NCI-H146 (cell line): ENCODE results near the gene TMEM38B.
"Not testable (repeated sequence)": the region's sequence is repeated elsewhere in the genome, so short reads cannot be mapped to it uniquely, and the experiment has no call there.

Source experiments
- DNase-seq: peaks from one replicate; lab custom pipeline; 2025; lab: John Stamatoyannopoulos, UW

The TMEM38B gene

DNA sequence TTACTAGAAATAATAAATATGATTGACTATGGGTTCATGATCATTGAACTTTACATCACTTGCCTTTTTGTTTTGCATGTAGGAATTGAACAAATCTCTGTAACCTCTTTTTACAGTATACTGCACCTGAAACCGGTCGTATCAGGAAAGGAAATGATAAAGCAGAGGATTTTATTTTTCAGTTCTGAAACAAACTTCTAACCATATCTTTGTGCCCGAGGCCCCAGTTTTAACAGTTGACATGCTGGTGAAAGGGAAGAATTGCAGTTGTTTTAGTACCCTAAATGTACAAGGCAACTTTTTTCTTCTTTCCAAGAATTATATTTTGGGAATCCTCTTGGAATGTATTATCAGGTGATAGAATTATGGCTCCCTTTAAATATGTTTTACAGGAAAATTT, 27.8 kb downstream of the TMEM38B start:
- DNase-seq, result no peak

DNA sequence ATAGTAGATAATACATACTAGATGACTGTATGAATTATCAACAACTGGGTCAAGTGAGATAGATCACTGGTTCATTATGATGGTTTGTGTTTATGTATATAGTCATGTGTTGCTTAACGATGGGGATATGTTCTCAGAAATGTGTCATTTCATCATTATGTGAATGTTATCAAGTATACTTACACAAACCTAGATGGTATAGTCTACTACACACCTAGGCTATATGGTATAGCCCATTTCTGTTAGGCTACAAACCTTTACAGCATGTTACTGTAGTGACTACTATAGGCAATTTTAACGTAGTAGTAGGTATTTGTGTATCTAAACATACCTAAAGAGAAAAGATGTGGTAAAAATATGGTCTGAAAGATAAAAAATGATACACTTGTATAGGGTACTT, 31.0 kb downstream of the TMEM38B start:
- no peak for DNase-seq

DNA sequence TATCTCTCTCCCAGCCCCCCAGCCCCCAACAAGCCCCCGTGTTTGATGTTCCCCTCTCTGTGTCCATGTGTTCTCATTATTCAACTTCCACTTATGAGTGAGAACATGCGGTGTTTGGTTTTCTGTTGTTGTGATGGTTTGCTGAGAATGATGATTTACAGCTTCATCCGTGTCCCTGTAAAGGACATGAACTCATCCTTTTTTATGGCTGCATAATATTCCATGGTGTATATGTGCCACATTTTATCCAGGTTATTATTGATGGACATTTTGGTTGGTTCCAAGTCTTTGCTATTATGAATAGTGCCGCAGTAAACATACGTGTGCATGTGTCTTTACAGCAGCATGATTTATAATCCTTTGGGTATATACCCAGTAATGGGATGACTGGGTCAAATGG, 33.9 kb downstream of the TMEM38B start:
- DNase-seq, result not testable (repeated sequence)

DNA sequence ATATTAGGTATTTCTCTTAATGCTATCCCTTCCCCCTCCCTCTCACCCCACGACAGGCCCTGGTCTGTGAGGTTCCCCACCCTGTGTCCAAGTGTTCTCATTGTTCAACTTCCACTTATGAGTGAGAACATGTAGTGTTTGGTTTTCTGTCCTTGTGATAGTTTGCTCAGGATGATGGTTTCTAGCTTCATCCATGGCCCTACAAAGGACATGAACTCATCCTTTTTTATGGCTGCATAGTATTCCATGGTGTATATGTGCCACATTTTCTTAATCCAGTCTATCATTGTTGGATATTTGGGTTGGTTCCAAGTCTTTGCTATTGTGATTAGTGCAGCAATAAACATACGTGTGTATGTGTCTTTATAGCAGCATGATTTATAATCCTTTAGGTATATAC, 37.1 kb downstream of the TMEM38B start:
- DNase-seq, result not testable (repeated sequence)

DNA sequence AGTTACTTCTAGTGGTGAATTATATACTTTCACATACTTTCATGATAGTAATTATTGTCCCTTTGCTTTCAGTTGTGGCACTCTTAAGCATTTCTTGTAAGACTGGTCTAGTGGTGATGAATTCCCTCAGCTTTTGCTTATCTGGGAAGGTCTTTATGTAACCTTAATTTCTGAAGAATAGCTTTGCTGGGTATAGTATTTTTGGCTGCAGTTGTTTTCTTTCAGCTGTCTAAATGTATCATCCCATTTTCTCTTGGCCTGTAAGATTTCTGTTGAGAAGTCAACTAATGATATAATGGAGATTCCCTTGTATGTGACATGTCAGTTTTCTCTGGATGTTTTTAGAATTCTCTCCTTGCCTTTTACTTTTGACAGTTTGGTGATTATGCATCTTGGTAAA, 41.0 kb downstream of the TMEM38B start:
- DNase-seq, result no peak

DNA sequence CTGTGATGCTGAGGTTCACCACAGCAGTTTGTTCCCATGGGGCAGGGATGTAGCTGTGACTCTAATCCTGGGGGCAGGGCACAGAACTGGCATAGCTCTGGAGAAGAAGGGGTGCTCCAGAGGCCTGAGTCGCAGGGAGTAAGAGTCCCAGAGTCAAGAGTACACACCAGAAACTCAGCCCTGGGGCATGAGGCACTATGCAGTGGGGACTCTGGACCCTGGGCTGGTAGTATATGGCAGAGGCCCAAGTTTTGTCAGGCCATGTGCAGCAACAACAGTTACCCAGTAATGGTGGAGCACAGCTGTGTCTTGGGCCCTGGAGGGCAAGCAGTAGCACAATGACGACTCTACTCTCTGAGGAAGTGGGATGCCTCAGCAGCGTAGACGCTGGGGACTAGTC, 42.9 kb downstream of the TMEM38B start:
- no peak for DNase-seq

DNA sequence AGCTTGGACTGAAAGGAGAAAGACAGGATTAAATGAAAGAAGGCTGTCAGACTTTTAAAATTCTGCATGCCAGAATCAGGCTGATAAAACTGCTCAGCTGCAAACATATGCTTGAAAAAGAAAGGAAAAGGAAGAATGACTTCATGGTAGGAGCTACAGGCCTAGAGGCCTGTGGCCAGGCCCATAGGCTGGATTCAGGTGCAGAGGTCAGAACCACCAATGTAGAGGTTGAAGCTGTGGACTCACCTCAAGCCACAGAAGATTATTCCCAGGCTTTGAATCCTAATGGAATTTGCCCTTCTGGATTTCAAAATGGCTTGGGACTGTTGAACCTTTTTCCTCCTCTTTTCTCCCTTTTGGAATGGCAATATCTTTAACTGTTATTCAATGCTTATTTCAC, 47.7 kb downstream of the TMEM38B start:
- DNase-seq, result no peak

DNA sequence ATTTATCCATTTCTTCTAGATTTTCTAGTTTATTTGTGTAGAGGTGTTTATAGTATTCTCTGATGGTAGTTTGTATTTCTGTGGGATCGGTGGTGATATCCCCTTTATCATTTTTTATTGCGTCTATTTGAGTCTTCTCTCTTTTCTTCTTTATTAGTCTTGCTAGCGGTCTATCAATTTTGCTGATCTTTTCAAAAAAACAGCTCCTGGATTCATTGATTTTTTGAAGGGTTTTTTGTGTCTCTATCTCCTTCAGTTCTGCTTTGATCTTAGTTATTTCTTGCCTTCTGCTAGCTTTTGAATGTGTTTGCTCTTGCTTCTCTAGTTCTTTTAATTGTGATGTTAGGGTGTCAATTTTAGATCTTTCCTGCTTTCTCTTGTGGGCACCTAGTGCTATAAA, 53.0 kb downstream of the TMEM38B start:
- DNase-seq, result not testable (repeated sequence)

DNA sequence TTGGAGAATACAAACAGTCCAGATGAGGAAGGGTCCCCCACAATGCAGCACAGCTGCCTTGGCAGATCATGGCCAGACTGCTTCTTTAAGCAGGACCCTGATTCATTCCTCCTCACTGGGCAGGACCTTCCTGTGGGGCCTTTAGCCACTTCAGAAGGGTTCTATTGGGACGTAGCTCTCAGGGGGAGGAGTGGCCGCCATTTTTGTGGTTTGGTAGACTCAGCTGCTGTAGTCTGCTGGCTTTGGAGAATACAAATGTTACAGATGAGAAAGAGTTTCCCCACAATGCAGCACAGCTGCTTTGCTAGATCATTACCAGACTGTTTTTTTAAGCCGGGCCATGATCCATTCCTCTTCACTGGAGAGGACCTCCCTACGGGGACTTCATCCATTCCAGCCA, 57.4 kb downstream of the TMEM38B start:
- no peak for DNase-seq

DNA sequence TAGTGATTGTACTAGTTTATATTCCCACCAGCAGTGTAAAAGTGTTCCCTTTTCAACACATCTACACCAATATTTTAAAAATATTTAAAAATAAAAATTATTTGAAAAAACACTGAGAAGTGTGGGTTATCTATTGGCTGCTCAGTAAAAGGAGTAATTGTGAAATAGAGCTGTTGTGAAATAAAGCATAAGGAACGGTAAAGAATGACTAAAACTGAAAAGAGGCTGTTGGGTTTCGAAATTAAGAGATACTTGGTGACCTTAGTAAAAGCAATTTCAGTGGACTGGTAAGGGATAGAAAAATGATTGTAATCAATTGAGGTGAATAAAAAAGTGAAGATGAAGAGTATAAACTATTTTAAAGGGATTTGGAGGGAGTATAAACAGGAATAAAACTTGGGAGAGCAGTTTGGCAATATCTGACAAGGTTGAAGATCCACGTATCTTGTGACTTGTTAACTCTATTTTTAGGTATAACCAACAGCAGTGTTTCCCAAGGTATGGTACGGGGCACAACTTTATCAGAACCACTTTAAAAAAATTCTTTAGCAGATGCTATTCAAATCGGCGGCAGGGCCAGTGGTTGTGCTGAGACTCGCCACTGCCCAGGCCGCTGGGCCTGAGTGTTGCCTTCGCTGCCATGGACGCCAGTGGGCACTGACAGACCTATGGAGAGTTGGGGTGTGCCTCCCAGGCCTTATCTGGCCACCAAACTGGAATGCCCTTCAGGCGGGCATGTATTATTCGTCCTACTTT, 63.3 kb downstream of the TMEM38B start:
- no peak for DNase-seq

DNA sequence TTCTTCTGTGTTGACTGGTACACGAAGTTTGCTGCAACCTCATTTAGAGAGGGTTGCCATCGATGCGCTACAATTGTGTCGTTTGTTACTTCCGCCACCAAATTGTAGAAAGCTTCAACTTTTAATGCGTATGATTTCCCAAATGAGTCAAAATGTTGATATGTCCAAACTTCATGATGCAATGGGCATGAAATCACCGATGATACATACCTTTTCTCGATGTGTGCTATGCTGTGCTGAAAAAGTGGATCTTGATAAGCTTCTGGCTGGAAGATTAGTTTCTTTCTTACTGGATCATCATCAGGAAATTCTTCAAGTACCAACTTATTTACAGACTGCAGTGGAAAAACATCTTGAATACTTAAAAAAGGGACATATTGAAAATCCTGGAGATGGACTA, 65.7 kb downstream of the TMEM38B start:
- DNase-seq, result no peak

DNA sequence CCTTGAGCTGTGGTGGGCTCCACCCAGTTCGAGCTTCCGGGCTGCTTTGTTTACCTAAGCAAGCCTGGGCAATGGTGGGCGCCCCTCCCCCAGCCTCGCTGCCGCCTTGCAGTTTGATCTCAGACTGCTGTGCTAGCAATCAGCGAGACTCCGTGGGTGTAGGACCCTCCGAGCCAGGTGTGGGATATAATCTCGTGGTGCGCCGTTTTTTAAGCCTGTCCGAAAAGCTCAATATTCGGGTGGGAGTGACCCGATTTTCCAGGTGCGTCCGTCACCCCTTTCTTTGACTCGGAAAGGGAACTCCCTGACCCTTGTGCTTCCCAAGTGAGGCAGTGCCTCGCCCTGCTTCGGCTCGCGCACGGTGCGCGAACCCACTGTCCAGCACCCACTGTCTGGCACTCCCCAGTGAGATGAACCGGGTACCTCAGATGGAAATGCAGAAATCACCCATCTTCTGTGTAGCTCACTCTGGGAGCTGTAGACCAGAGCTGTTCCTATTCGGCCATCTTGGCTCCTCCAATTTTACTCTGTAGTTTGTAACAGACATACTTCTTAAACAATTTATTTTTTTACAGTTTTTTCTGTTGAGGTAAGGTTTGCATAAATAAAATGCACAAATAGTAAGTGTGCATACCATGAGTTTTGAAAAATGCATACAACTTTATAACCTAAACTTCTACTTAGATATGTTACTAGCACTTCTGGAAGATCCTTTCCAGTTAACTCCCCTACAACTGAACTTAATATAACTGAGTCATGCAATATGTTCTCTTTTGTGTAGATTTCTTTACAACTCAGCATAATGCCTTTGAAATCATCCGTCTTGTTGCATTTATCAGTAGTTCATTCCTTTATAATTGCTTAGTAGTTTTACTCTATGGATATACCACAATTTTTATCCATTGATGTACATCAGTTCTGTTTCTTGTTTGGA, 88.5 kb downstream of the TMEM38B start:
- DNase-seq, result not testable (repeated sequence)

DNA sequence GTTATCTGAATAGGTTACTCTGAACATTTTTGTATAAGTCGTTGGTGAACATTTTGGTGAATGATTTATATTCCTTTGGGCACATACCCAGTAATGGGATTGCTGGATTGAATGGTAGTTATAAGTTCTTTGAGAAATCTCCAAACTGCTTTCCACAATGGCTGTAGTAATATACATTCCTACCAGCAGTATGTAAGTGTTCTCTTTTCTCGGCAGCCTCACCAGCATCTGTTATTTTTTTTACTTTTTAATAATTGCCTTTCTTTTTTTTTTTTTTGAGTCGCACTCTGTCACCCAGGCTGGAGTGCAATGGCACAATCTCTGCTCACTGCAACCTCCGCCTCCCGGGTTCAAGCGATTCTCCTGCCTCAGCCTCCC, 89.1 kb downstream of the TMEM38B start:
- not testable (repeated sequence) for DNase-seq

DNA sequence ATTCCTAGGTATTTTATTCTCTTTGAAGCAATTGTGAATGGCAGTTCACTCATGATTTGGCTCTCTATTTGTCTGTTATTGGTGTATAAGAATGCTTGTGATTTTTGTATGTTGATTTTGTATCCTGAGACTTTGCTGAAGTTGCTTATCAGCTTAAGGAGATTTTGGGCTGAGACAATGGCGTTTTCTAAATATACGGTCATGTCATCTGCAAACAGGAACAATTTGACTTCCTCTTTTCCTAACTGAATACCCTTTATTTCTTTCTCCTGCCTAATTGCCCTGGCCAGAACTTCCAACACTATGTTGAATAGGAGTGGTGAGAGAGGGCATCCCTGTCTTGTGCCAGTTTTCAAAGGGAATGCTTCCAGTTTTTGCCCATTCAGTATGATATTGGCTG, 92.5 kb downstream of the TMEM38B start:
- not testable (repeated sequence) for DNase-seq

DNA sequence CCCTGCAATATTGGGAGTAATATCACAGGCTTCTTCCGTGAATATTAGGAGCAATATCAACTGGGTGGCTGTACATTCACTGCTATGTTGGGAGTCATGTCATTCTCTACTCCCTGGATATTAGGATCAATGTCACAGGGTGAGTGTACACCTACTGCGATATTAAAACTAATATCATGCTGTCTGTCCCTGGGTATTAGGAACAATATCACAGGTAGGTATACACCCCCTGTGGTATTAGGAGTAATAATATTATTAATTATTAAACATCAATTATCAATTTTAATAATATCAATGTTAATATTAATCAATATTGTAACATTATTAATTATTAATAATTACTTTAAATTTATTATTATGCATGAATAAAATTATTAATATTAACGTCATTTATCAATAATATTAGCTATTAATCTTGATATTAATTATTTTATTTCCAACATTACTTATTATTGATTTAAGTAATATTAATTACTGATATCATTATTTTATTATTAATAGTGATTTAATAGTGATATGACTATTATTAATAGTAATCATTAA, 121.9 kb downstream of the TMEM38B start:
- no peak for DNase-seq

DNA sequence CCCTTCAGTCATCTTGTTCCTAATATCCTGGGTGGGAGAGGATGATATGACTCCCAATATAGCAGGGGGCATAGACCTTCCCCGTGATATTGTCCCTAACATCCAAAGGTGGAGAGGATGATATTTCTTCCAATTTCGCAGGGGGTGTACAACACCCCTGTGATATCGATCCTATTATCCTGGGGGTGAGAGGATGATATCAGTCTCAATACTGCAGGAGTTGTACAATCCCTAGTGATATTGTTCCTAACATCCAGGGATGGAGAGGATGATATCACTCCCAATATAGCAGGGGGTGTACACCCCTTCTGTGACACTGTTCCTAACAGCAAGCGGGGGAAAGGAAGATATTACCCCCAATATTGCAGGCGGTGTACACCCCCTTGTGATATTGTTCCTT, 122.6 kb downstream of the TMEM38B start:
- DNase-seq, result no peak

DNA sequence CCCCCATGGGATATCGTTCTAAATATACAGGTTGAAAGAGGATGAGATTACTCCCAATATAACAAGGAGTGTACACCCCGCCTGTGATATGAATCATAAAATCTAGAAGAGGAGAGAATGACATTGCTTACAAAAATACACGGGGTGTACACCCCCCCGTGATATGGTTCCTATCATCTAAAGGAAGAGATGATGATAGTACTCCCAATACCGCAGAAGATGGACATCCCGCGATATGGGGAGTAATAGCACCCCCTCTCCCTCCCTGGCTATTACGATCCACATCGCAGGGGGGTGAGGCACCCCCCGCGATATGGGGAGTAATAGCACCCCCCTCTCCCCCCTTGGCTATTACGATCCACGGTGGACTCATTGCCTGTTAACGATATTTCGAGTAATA, 124.6 kb downstream of the TMEM38B start:
- no peak for DNase-seq

DNA sequence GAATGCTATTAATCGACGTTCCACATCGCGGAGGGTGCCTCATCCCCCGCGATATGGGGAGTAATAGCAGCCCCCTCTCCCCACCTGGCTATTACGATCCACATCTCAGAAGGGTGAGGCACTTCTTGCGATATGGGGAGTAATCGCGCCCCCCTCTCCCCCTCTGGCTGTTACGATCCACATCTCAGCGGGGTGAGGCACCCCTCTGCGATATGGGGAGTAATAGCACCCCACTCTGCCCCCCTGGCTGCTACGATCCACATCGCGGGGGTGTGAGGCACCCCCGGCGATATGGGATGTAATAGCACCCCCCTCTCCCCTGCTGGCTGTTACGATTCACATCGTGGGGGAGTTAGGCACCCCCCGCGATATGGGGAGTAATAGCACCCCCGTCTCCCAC, 128.5 kb downstream of the TMEM38B start:
- no peak for DNase-seq
